Ovary (tissue), 9 donors: ENCODE results near the gene RBMS1. TPM values are rescaled to one million over a fixed set of nuclear protein-coding genes. Genes with fewer than 3 reads are reported as not detected.

Experiments used
- DNase-seq, 5 donors: peaks; one replicate each; pipeline ENCODE4 v3.0.0-alpha.2; 2019 to 2020
- H3K27ac ChIP-seq, 2 donors: fragments of 200-600 bp; one replicate each; pipeline versions ENCODE4 v1.5.1 to v1.8.0; 2019 to 2022
- H3K27me3 ChIP-seq: fragments of 200-600 bp; one replicate; pipeline ENCODE4 v1.8.0; 2022
- H3K36me3 ChIP-seq: fragments of 200-600 bp; sonication (generic); one replicate; pipeline ENCODE4 v1.5.1; 2019
- H3K4me1 ChIP-seq: one replicate; pipeline ENCODE4 v1.8.1; 2013; ENCODE audit warnings: mild to moderate bottlenecking, moderate library complexity; ENCODE audit not compliant: insufficient read depth
- H3K4me3 ChIP-seq: fragments of 200-600 bp; sonication (generic); one replicate; pipeline ENCODE4 v1.5.1; 2017
- H3K9me3 ChIP-seq, 2 donors: fragments of 200-600 bp in 1 of 2; sonication (generic) in 1 of 2; one replicate each; pipeline versions ENCODE4 v1.5.1 to v1.8.1; 2013 to 2019; ENCODE audit warnings: mild to moderate bottlenecking in 1 of 2, moderate library complexity in 1 of 2
- EP300 ChIP-seq: sonication (generic); formaldehyde crosslinking; IDR thresholded peaks from one replicate; pipeline ENCODE4 v1.6.1; 2017; ENCODE audit warnings: antibody characterized with exemption
- POLR2A ChIP-seq: fragments of 450-650 bp; IDR thresholded peaks from one replicate; pipeline ENCODE4 v1.6.1; 2017; ENCODE audit warnings: antibody characterized with exemption, mild to moderate bottlenecking, moderate library complexity
- WGBS, 3 donors: extraction: QIAGEN DNeasy Blood & Tissue Kit in 1 of 3; methylation state at CpG; one replicate each; pipeline versions ENCODE4 v1.1.5 to v1.1.7; 2013 to 2017; 5-methylcytosine and 5-hydroxymethylcytosine counted together
- intact Hi-C, 4 donors: fragments of 100-400 bp; cut with DNase I; formaldehyde crosslinking; loops; one replicate each; pipeline versions ENCODE4 v1.11.0 to v1.15.1; 2022 to 2023
- polyA plus RNA-seq, 2 donors: library from polyadenylated mRNA; stranded (reverse); fragments of 200-250 nt in 1 of 2; fragments of 350-450 nt in 1 of 2; fragmentation: Illumina TruSeq in 1 of 2; extraction: RNeasy Lipid Tissue Mini Kit (QIAGEN cat#74804) in 1 of 2; gene quantifications; one replicate each; pipeline ENCODE4 v1.2.3, GENCODE V29; 2013 to 2014
- total RNA-seq, 7 donors: library from RNA; depleted of rRNA in 2 of 7; stranded (reverse); fragments of >200 nt in 2 of 7; fragmentation: NEBNext Ultra II Directional in 3 of 7; extraction: Animal tissue kit (Norgen Biotek cat#: 25700) in 3 of 7; gene quantifications; one replicate each; pipeline versions ENCODE4 v1.1.0 to v1.2.4, GENCODE V29; 2016 to 2023
- TF ChIP-seq, protein P1 (sequence below), 3 donors: fragments of 450-650 bp in 2 of 3; fragments of 200-600 bp in 1 of 3; IDR thresholded peaks; one replicate each; pipeline versions ENCODE4 v1.5.1 to v1.8.0; 2016 to 2022; ENCODE audit warnings: antibody characterized with exemption in 3 of 3, mild to moderate bottlenecking in 1 of 3
- donor health status: DM: no; HTN: no; CAD: no; lungs with moderate emphysema.
- donor health status: DM: no; HTN: no; CAD: no.
- donor health status: Bipolar disorder and iron deficiency.
- donor health status: DM: yes; HTN: yes; CAD: no.
- donor health status: DM: no; HTN: no; CAD: no.
- donor health status: DM: yes; HTN: yes; CAD: no.

RBMS1 gene
- total and polyA plus RNA-seq, 9 donors = 50.7 to 91.9 (median 73.8) TPM

GRCh38 chr2:160358046-160358445 lies 135.6 kb downstream of the RBMS1 start:
- DNase-seq = no peak
- Histone ChIP-seq H3K4me3 (no peak overlapping the region), H3K27me3 (no peaks in the 10 kb centered on the region), H3K4me1 (peaks cover 2% of the 10 kb centered on the region), H3K27ac (no peak overlapping the region), H3K36me3 (no peaks in the 10 kb centered on the region), H3K9me3 (no peaks in the 10 kb centered on the region)
- TF ChIP-seq, protein P1, sequence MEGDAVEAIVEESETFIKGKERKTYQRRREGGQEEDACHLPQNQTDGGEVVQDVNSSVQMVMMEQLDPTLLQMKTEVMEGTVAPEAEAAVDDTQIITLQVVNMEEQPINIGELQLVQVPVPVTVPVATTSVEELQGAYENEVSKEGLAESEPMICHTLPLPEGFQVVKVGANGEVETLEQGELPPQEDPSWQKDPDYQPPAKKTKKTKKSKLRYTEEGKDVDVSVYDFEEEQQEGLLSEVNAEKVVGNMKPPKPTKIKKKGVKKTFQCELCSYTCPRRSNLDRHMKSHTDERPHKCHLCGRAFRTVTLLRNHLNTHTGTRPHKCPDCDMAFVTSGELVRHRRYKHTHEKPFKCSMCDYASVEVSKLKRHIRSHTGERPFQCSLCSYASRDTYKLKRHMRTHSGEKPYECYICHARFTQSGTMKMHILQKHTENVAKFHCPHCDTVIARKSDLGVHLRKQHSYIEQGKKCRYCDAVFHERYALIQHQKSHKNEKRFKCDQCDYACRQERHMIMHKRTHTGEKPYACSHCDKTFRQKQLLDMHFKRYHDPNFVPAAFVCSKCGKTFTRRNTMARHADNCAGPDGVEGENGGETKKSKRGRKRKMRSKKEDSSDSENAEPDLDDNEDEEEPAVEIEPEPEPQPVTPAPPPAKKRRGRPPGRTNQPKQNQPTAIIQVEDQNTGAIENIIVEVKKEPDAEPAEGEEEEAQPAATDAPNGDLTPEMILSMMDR (IDR thresholded peaks at IDR 0.05) = no peak
- TF ChIP-seq POLR2A (no peak), EP300 (no peak)
- intact Hi-C loops = no loop called here
- WGBS, 3 donors = 78 to 97% (median 88%) methylated on average over 5 of the region's 5 CpGs

DNA sequence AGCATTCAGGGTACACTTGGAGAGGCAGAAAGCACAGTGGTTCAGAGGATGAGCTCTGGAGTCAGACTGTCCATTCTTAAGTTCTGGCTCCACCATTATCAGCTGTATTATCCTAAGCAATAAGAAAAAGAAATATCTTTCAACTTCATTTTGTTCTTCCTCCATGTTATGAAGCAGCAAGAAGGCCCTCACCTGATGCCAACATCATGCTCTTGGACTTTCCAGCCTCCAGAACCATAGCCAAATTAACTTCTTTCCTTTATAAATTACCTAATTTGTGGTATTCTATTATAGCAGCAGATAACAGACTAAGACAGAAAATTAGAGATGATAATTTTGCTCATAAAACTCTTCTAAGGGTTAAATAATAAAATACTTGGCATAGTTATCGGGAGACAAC lies 137.1 kb downstream of the RBMS1 start:
- Histone ChIP-seq H3K4me1 (peaks cover 3% of the 10 kb centered on the region), H3K27ac (no peak overlapping the region), H3K36me3 (no peaks in the 10 kb centered on the region), H3K9me3 (no peaks in the 10 kb centered on the region), H3K27me3 (no peaks in the 10 kb centered on the region), H3K4me3 (no peak overlapping the region)
- WGBS, 3 donors = 73 to 82% (median 80%) methylated on average over 1 of the region's 1 CpG
- TF ChIP-seq, protein P1 (IDR thresholded peaks at IDR 0.05) = no peak
- TF ChIP-seq POLR2A (no peak), EP300 (no peak)
- intact Hi-C loops = no loop called here
- no peak for DNase-seq

DNA sequence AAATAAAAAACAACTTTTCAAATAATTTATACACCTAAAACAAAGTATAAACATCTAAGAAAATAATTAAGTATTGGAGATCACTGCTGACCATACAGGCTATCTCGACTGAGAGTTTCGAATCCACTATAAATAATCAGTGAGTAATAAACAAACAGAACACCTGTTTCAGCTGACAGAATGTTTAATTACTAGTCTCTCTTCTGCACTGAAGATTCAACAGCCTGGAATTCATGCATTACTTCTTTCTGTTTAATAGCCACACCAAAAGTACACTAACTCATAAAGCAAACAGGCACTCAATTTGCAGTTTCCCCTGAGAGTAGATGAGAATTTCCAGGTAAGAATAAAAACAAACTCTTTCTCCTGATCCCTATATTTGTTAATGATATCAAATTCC lies 138.5 kb downstream of the RBMS1 start:
- Histone ChIP-seq H3K9me3 (no peaks in the 10 kb centered on the region), H3K27me3 (no peaks in the 10 kb centered on the region), H3K36me3 (no peaks in the 10 kb centered on the region), H3K4me3 (no peak overlapping the region), H3K27ac (no peak overlapping the region), H3K4me1 (peaks cover 3% of the 10 kb centered on the region)
- no peak for DNase-seq
- TF ChIP-seq EP300 (no peak), POLR2A (no peak)
- TF ChIP-seq, protein P1 (IDR thresholded peaks at IDR 0.05) = no peak
- intact Hi-C loops = no loop called here
- 54 to 74% (median 67%) methylated on average over 2 of the region's 2 CpGs for WGBS, 3 donors

GRCh38 chr2:160354677-160355076 lies 138.9 kb downstream of the RBMS1 start:
- Histone ChIP-seq H3K27me3 (no peaks in the 10 kb centered on the region), H3K27ac (no peak overlapping the region), H3K4me1 (peaks cover 3% of the 10 kb centered on the region), H3K9me3 (no peaks in the 10 kb centered on the region), H3K36me3 (no peaks in the 10 kb centered on the region), H3K4me3 (no peak overlapping the region)
- 54 to 67% (median 62%) methylated on average over 6 of the region's 6 CpGs for WGBS, 3 donors
- intact Hi-C loops = no loop called here
- TF ChIP-seq, protein P1 (IDR thresholded peaks at IDR 0.05) = no peak
- TF ChIP-seq EP300 = no peak
- TF ChIP-seq POLR2A = no peak
- DNase-seq = no peak

- DNase-seq = no peak
- TF ChIP-seq EP300 = no peak
- TF ChIP-seq, protein P1 (IDR thresholded peaks at IDR 0.05) = no peak
- TF ChIP-seq POLR2A = no peak
- Histone ChIP-seq H3K27me3 (no peaks in the 10 kb centered on the region), H3K36me3 (no peaks in the 10 kb centered on the region), H3K27ac (no peak overlapping the region), H3K4me3 (no peak overlapping the region), H3K4me1 (peaks cover 3% of the 10 kb centered on the region), H3K9me3 (no peaks in the 10 kb centered on the region)
- WGBS, 3 donors = 92 to 94% (median 94%) methylated on average over 5 of the region's 5 CpGs
- intact Hi-C loops = no loop called here
Observed at GRCh38 chr2:160353813-160354212, 139.8 kb downstream of the RBMS1 start.
